CD4-positive, alpha-beta T cell treated with Interleukin-15 for 4 hours (primary cell): ENCODE measurements around the gene OR4A16.

ENCODE experiments used
- DNase-seq: peaks from one replicate; pipeline ENCODE4 v3.0.0-alpha.2; 2020; ENCODE audit warnings: low spot score

OR4A16 gene

GRCh38 chr11:55342901-55343300, at the start of gene OR4A16:
TSS of gene OR4A16 (plus strand) at chr11:55343201. CDS start at chr11:55343201, 0 bp downstream.
- DNase-seq: no peak

GRCh38 chr11:55324500-55324899, 18.5 kb upstream of the OR4A16 start:
- no peak for DNase-seq

- no peak for DNase-seq
Observed at GRCh38 chr11:55345306-55345705, 2.3 kb downstream of the OR4A16 start.

GRCh38 chr11:55349032-55349431, 6.0 kb downstream of the OR4A16 start:
- DNase-seq: no peak

- no peak for DNase-seq
Observed at GRCh38 chr11:55357560-55358184, 14.7 kb downstream of the OR4A16 start.

GRCh38 chr11:55367674-55368073, 24.7 kb downstream of the OR4A16 start, which contains the start of gene OR4A15:
TSS of gene OR4A15 (plus strand) at chr11:55367974. CDS start at chr11:55367974, 0 bp downstream.
- DNase-seq: no peak
